Measurements from ENCODE around the gene PPM1K.

GRCh38 chr4:88217169-88217568, 67.2 kb downstream of the PPM1K start:
- TF ChIP-seq CTCF (IDR thresholded peaks at IDR 0.05; ENCODE audit: low read length) (no peak), EZH2 (IDR thresholded peaks at IDR 0.05; ENCODE audit: borderline replicate concordance, low read length) (no peak)
